Measurements from ENCODE around the gene BEND3. TPM values are rescaled to one million over a fixed set of nuclear protein-coding genes. Genes with fewer than 3 reads are reported as not detected.
A peak's percentile ranks its signal among the peaks of the same experiment; 100 is the strongest.

Gene BEND3
- total RNA-seq, 1 donor from 2014 or later: 3.9 TPM

DNA sequence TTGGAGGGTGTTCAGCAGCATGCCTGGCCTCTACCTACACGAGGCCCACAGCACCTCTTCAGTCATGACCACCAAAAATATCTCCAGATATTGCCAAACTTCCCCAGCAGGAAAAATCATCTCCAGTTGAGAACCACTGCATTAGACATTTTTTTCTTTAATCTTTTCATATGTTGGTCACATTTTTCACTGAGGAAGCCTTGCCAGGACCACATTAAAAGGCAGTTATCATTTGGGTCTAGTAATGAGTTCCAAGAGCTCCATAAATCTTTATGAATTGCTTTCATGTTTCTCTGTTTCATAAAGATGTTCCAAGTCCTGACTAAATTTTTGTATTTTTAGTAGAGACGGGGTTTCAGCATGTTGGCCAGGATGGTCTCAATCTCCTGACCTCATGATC, 58.5 kb downstream of the BEND3 start:
- no peaks in the 10 kb centered on the region for H3K27me3 ChIP-seq (ENCODE audit: control insufficient read depth, insufficient read depth, low read length)
- no peak for FAIRE-seq
- DNase-seq (ENCODE audit: low read depth): no peak
- H3K36me3 ChIP-seq (ENCODE audit: control insufficient read depth, insufficient read depth, low read length): no peaks in the 10 kb centered on the region
- no peak overlapping the region for H3K4me3 ChIP-seq (ENCODE audit: low read depth, low read length)
- TF ChIP-seq, protein P1, sequence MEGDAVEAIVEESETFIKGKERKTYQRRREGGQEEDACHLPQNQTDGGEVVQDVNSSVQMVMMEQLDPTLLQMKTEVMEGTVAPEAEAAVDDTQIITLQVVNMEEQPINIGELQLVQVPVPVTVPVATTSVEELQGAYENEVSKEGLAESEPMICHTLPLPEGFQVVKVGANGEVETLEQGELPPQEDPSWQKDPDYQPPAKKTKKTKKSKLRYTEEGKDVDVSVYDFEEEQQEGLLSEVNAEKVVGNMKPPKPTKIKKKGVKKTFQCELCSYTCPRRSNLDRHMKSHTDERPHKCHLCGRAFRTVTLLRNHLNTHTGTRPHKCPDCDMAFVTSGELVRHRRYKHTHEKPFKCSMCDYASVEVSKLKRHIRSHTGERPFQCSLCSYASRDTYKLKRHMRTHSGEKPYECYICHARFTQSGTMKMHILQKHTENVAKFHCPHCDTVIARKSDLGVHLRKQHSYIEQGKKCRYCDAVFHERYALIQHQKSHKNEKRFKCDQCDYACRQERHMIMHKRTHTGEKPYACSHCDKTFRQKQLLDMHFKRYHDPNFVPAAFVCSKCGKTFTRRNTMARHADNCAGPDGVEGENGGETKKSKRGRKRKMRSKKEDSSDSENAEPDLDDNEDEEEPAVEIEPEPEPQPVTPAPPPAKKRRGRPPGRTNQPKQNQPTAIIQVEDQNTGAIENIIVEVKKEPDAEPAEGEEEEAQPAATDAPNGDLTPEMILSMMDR (IDR thresholded peaks at IDR 0.05; ENCODE audit: insufficient read depth, low read length, severe bottlenecking): no peak

DNA sequence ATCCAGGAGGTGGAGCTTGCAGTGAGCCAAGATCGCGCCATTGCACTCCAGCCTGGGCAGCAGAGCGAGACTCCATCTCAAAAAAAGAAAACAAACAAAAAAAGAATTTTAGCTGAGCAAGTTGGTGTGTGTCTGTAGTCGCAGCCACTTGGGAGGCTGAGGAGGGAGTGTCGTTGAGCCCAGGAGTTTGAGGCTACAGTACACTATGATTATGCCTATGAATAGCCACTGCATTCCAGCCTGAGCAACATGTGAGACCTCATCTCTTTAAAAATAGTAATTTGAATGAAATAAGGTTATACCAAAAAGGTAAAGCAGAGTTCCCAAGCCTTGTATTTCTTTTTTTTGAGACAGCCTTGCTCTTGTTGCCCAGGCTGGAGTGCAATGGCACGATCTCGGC, 67.5 kb downstream of the BEND3 start:
- no peak for DNase-seq (ENCODE audit: low read depth)
- no peak for FAIRE-seq
- peaks cover 5% of the 10 kb centered on the region for H3K36me3 ChIP-seq (ENCODE audit: control insufficient read depth, insufficient read depth, low read length)
- TF ChIP-seq, protein P1 (IDR thresholded peaks at IDR 0.05; ENCODE audit: insufficient read depth, low read length, severe bottlenecking): no peak
- H3K27me3 ChIP-seq (ENCODE audit: control insufficient read depth, insufficient read depth, low read length): no peaks in the 10 kb centered on the region
- H3K4me3 ChIP-seq (ENCODE audit: low read depth, low read length): no peak overlapping the region

DNA sequence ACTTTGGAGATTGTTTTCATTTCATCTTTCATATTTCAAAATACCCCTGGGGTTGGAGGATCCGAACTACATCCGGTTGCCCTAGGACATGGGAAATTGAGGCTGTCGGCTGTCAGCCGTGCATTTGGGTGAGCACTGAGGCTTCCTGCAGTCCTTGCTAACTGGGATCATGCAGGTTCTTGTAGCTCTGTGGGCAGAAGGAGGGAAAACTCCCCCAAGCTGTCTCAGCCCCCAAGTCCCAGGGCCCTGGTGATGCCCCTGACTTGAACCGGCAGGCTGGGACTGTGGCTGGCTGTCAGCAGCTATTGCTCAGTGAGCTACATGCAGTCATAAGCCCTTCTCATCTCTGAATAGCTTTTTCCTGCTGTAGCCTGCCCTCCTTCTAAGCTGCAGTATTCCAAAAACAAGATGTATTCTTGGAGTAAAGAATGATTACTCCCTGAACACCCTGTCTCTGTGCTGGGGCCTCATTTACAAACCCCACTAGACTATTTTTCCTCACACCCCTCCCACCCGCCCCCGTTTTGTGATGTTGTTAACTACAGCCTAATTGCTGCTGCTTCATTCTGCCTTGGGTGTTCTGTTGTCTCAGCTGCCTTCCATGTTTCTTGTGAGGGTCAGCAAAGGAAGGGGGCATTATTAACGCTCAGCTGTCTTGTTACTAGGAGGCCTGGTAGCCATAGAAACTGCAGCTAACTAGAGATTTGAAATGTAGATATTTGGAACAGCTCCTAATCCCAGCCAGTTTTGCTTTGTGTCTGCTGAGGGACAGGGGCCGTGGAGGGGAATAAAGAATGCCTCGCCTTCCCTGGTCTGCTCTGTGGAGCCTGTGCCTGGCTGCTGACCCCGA, 69.3 kb downstream of the BEND3 start:
- no peaks in the 10 kb centered on the region for H3K27me3 ChIP-seq (ENCODE audit: control insufficient read depth, insufficient read depth, low read length)
- peaks cover 6% of the 10 kb centered on the region for H3K36me3 ChIP-seq (ENCODE audit: control insufficient read depth, insufficient read depth, low read length)
- no peak for DNase-seq (ENCODE audit: low read depth)
- no peak overlapping the region for H3K4me3 ChIP-seq (ENCODE audit: low read depth, low read length)
- FAIRE-seq: no peak
- TF ChIP-seq, protein P1 (IDR thresholded peaks at IDR 0.05; ENCODE audit: insufficient read depth, low read length, severe bottlenecking): no peak

DNA sequence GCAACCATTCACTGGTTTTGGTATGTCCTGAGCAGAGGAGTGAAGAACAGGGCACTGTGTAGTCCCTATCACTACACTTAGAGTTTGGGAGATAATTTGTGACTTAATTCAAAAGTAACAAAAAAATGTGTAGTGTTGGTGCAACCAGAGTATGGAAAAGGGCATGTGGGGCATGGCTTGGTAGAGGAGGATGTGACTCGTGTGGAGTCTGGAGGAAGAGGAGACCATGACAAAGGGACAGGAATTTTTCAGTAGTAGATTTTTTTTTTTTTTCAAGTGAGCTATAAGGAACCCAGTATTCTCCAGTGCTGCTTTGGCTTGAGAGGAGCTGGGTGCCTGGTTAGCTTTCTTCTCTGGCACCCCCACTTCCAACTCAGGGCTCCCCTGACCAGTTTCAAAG, 82.2 kb downstream of the BEND3 start:
- TF ChIP-seq, protein P1 (IDR thresholded peaks at IDR 0.05; ENCODE audit: insufficient read depth, low read length, severe bottlenecking): no peak
- no peak overlapping the region for H3K4me3 ChIP-seq (ENCODE audit: low read depth, low read length)
- no peak for FAIRE-seq

DNA sequence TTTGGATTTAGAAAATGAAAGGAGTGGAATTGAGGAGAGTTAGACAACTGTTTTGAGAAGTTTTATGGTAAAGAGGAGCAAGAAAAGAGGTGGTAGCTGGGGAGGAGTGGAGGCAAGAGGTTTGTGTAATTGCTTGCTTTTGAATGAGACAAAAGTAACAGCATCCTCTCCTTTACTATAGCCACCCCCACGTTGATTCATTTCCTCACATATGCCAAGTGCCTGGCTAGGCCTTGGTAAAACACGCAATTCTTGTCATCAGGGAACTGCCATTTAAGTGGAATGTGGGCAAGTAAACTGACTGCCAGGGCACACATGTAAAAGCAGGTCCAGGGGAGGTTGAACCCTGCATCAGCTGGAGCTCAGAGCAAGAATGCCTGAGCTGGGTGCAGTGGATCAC, 83.3 kb downstream of the BEND3 start:
- TF ChIP-seq, protein P1 (IDR thresholded peaks at IDR 0.05; ENCODE audit: insufficient read depth, low read length, severe bottlenecking): no peak
- Histone ChIP-seq H3K27me3 (ENCODE audit: control insufficient read depth, insufficient read depth, low read length) (no peaks in the 10 kb centered on the region), H3K36me3 (ENCODE audit: control insufficient read depth, insufficient read depth, low read length) (peaks cover 2% of the 10 kb centered on the region), H3K4me3 (ENCODE audit: low read depth, low read length) (no peak overlapping the region)
- DNase-seq (ENCODE audit: low read depth) (peak; percentile 71), FAIRE-seq (no peak)

More for the DNA sequence above, 82.2 kb downstream of the BEND3 start:
- Histone ChIP-seq H3K27me3 (ENCODE audit: control insufficient read depth, insufficient read depth, low read length) (no peaks in the 10 kb centered on the region), H3K36me3 (ENCODE audit: control insufficient read depth, insufficient read depth, low read length) (peaks cover 2% of the 10 kb centered on the region)
- peak; percentile 18 for DNase-seq (ENCODE audit: low read depth)

Data from bronchial epithelial cell (primary cell).